IMR-90 (cell line): Measurements from ENCODE around the gene DCUN1D4.

ENCODE experiments used
- BHLHE40 ChIP-seq: fragments of 150-350 bp; IDR thresholded peaks from 2 replicates; pipeline ENCODE4 v1.6.1; 2016; ENCODE audit warnings: mild to moderate bottlenecking, low read depth, low read length
- CEBPB ChIP-seq: IDR thresholded peaks from 2 replicates; pipeline ENCODE4 v1.6.1; 2012; ENCODE audit warnings: low read depth, low read length, improper control_type of control experiment
- FOS ChIP-seq: fragments of 150-350 bp; IDR thresholded peaks from 2 replicates; pipeline ENCODE4 v1.6.1; 2016; ENCODE audit warnings: low read depth, low read length
- MAZ ChIP-seq: IDR thresholded peaks from 2 replicates; pipeline ENCODE4 v1.6.1; 2012; ENCODE audit warnings: low read depth, mild to moderate bottlenecking, low read length, improper control_type of control experiment, moderate library complexity, borderline replicate concordance
- MXI1 ChIP-seq: IDR thresholded peaks from 2 replicates; pipeline ENCODE4 v1.6.1; 2012; ENCODE audit warnings: low read depth, mild to moderate bottlenecking, low read length, moderate library complexity, borderline replicate concordance
- NFE2L2 ChIP-seq: fragments of 150-350 bp; IDR thresholded peaks from 2 replicates; pipeline ENCODE4 v1.6.1; 2016; ENCODE audit warnings: low read depth, mild to moderate bottlenecking, low read length
- POLR2A ChIP-seq: IDR thresholded peaks from 2 replicates; pipeline ENCODE4 v1.6.1; 2012; ENCODE audit warnings: mild to moderate bottlenecking, low read depth, low read length
- RAD21 ChIP-seq: IDR thresholded peaks from 2 replicates; pipeline ENCODE4 v1.6.1; 2012; ENCODE audit warnings: low read length, improper control_type of control experiment
- RCOR1 ChIP-seq: IDR thresholded peaks from 2 replicates; pipeline ENCODE4 v1.6.1; 2012; ENCODE audit warnings: mild to moderate bottlenecking, low read length, improper control_type of control experiment; ENCODE audit not compliant: insufficient replicate concordance
- RFX5 ChIP-seq: IDR thresholded peaks from 2 replicates; pipeline ENCODE4 v1.8.0; 2012; ENCODE audit warnings: low read depth, mild to moderate bottlenecking, low read length, moderate library complexity
- SMC3 ChIP-seq: fragments of 150-350 bp; IDR thresholded peaks from 2 replicates; pipeline ENCODE4 v1.6.1; 2016; ENCODE audit warnings: low read depth, mild to moderate bottlenecking, antibody characterized with exemption, low read length, moderate library complexity
- TF ChIP-seq, protein P1 (sequence below): conservative IDR thresholded peaks from 2 replicates; pipeline ENCODE4 v1.5.1; 2012; ENCODE audit warnings: mild to moderate bottlenecking, low read depth, low read length, improper control_type of control experiment
- TF ChIP-seq, protein P2 (sequence below): fragments of 150-350 bp; IDR thresholded peaks from 2 replicates; pipeline ENCODE4 v1.6.1; 2017; ENCODE audit warnings: mild to moderate bottlenecking, antibody characterized with exemption, low read length, low read depth

DNA sequence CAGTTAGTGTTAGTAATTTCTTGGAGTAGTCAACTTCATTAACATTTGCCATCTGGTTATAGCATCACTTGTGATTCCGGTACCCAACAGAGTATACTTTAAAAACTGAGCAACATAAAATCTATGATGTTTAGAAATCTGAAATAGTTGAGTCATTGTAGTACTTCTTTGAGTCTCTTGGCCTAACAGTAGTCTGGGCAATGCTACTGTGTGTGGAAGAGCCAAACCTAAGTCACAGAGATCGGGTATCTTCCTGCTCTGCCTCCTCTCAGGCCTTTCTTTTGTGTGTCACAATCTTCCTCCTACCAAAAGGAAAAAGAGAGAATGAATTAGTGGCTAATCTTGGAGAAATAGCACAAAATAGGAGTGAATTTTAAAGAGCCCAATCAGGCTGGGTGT, 25.5 kb downstream of the DCUN1D4 start:
- TF ChIP-seq, protein P1, sequence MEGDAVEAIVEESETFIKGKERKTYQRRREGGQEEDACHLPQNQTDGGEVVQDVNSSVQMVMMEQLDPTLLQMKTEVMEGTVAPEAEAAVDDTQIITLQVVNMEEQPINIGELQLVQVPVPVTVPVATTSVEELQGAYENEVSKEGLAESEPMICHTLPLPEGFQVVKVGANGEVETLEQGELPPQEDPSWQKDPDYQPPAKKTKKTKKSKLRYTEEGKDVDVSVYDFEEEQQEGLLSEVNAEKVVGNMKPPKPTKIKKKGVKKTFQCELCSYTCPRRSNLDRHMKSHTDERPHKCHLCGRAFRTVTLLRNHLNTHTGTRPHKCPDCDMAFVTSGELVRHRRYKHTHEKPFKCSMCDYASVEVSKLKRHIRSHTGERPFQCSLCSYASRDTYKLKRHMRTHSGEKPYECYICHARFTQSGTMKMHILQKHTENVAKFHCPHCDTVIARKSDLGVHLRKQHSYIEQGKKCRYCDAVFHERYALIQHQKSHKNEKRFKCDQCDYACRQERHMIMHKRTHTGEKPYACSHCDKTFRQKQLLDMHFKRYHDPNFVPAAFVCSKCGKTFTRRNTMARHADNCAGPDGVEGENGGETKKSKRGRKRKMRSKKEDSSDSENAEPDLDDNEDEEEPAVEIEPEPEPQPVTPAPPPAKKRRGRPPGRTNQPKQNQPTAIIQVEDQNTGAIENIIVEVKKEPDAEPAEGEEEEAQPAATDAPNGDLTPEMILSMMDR: no peak
- no peak for TF ChIP-seq RAD21
- TF ChIP-seq FOS: no peak
- no peak for TF ChIP-seq RCOR1
- TF ChIP-seq SMC3: no peak
- TF ChIP-seq RFX5: no peak
- TF ChIP-seq NFE2L2: no peak
- no peak for TF ChIP-seq BHLHE40
- TF ChIP-seq, protein P2, sequence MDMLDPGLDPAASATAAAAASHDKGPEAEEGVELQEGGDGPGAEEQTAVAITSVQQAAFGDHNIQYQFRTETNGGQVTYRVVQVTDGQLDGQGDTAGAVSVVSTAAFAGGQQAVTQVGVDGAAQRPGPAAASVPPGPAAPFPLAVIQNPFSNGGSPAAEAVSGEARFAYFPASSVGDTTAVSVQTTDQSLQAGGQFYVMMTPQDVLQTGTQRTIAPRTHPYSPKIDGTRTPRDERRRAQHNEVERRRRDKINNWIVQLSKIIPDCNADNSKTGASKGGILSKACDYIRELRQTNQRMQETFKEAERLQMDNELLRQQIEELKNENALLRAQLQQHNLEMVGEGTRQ: no peak
- no peak for TF ChIP-seq POLR2A
- TF ChIP-seq CEBPB: no peak
- no peak for TF ChIP-seq MAZ
- no peak for TF ChIP-seq MXI1
